ENCODE data around the gene NHLH1.
A peak's percentile ranks its signal among the peaks of the same experiment; 100 is the strongest.

NHLH1 gene

GRCh38 chr1:160410406-160411005, 43.6 kb downstream of the NHLH1 start:
- TF ChIP-seq CTCF (IDR thresholded peaks at IDR 0.05; ENCODE audit: low read length, missing control alignments) = no peak
- DNase-seq (ENCODE audit: low read depth) = peak; percentile 48
- H3K4me3 ChIP-seq (replicated peaks; ENCODE audit: low read depth, low read length) = no peak overlapping the region

- no peak overlapping the region for H3K4me3 ChIP-seq (replicated peaks; ENCODE audit: low read depth, low read length)
- TF ChIP-seq CTCF (IDR thresholded peaks at IDR 0.05; ENCODE audit: low read length, missing control alignments) = no peak
- DNase-seq (ENCODE audit: low read depth) = no peak
Observed at GRCh38 chr1:160411271-160412027, 44.6 kb downstream of the NHLH1 start.

GRCh38 chr1:160412028-160412362, 45.1 kb downstream of the NHLH1 start:
- no peak overlapping the region for H3K4me3 ChIP-seq (replicated peaks; ENCODE audit: low read depth, low read length)
- TF ChIP-seq CTCF (IDR thresholded peaks at IDR 0.05; ENCODE audit: low read length, missing control alignments) = no peak
- no peak for DNase-seq (ENCODE audit: low read depth)

- no peak for DNase-seq (ENCODE audit: low read depth)
- no peak for TF ChIP-seq CTCF (IDR thresholded peaks at IDR 0.05; ENCODE audit: low read length, missing control alignments)
- no peak overlapping the region for H3K4me3 ChIP-seq (replicated peaks; ENCODE audit: low read depth, low read length)
Observed at GRCh38 chr1:160413716-160414115, 46.8 kb downstream of the NHLH1 start.

- no peak for DNase-seq (ENCODE audit: low read depth)
- no peak overlapping the region for H3K4me3 ChIP-seq (replicated peaks; ENCODE audit: low read depth, low read length)
Observed at GRCh38 chr1:160414881-160415280, 48.0 kb downstream of the NHLH1 start.

GRCh38 chr1:160415696-160416290, 48.9 kb downstream of the NHLH1 start:
- DNase-seq (ENCODE audit: low read depth) = no peak
- H3K4me3 ChIP-seq (replicated peaks; ENCODE audit: low read depth, low read length) = no peak overlapping the region
- no peak for TF ChIP-seq CTCF (IDR thresholded peaks at IDR 0.05; ENCODE audit: low read length, missing control alignments)

More at GRCh38 chr1:160414881-160415280, 48.0 kb downstream of the NHLH1 start:
- TF ChIP-seq CTCF (IDR thresholded peaks at IDR 0.05; ENCODE audit: low read length, missing control alignments) = no peak
